Measurements from ENCODE around the gene ANAPC15. TPM values are rescaled to one million over a fixed set of nuclear protein-coding genes. Genes with fewer than 3 reads are reported as not detected.
A peak's percentile ranks its signal among the peaks of the same experiment; 100 is the strongest.
"Not testable (repeated sequence)": the region's sequence is repeated elsewhere in the genome, so short reads cannot be mapped to it uniquely, and the experiment has no call there.

ANAPC15 gene
- 17.8 TPM for total RNA-seq

- peak; percentile 99 for DNase-seq (ENCODE audit: low spot score)
- peak; percentile 91 for ATAC-seq
Measured at GRCh38 chr11:72112143-72112977, at the start of gene ANAPC15. ANAPC15 (minus strand) TSS chr11:72112695; CDS start chr11:72111276, 1,419 bp downstream.

GRCh38 chr11:72160319-72160718, 47.8 kb upstream of the ANAPC15 start:
- no peak for ATAC-seq
- DNase-seq (ENCODE audit: low spot score): no peak

- ATAC-seq (no peak), DNase-seq (ENCODE audit: low spot score) (no peak)
Measured at GRCh38 chr11:72157131-72157530, 44.6 kb upstream of the ANAPC15 start.

GRCh38 chr11:72155751-72156150, 43.3 kb upstream of the ANAPC15 start:
- DNase-seq (ENCODE audit: low spot score) (no peak), ATAC-seq (no peak)

- ATAC-seq (no peak), DNase-seq (ENCODE audit: low spot score) (no peak)
Measured at GRCh38 chr11:72154816-72155215, 42.3 kb upstream of the ANAPC15 start.

- DNase-seq (ENCODE audit: low spot score); ATAC-seq: not testable (repeated sequence)
Measured at GRCh38 chr11:72153874-72154273, 41.4 kb upstream of the ANAPC15 start.

- ATAC-seq (no peak), DNase-seq (ENCODE audit: low spot score) (no peak)
Measured at GRCh38 chr11:72150882-72151281, 38.4 kb upstream of the ANAPC15 start.

- DNase-seq (ENCODE audit: low spot score) (no peak), ATAC-seq (no peak)
Measured at GRCh38 chr11:72146625-72147024, 34.1 kb upstream of the ANAPC15 start.

GRCh38 chr11:72144807-72145565, 32.5 kb upstream of the ANAPC15 start:
- ATAC-seq: no peak

GRCh38 chr11:72142543-72142942, 30.0 kb upstream of the ANAPC15 start:
- DNase-seq (ENCODE audit: low spot score); ATAC-seq: not testable (repeated sequence)

More at GRCh38 chr11:72144807-72145565, 32.5 kb upstream of the ANAPC15 start:
- DNase-seq (ENCODE audit: low spot score): no peak

GRCh38 chr11:72142086-72142485, 29.6 kb upstream of the ANAPC15 start:
- not testable (repeated sequence) for ATAC-seq

GRCh38 chr11:72141066-72141465, 28.6 kb upstream of the ANAPC15 start:
- ATAC-seq (no peak), DNase-seq (ENCODE audit: low spot score) (no peak)

More at GRCh38 chr11:72142086-72142485, 29.6 kb upstream of the ANAPC15 start:
- not testable (repeated sequence) for DNase-seq (ENCODE audit: low spot score)

- no peak for DNase-seq (ENCODE audit: low spot score)
- no peak for ATAC-seq
Measured at GRCh38 chr11:72140661-72141060, 28.2 kb upstream of the ANAPC15 start.

- DNase-seq (ENCODE audit: low spot score) (no peak), ATAC-seq (no peak)
Measured at GRCh38 chr11:72139500-72139899, 27.0 kb upstream of the ANAPC15 start.

GRCh38 chr11:72138821-72139390, 26.4 kb upstream of the ANAPC15 start:
- no peak for ATAC-seq
- no peak for DNase-seq (ENCODE audit: low spot score)

- DNase-seq (ENCODE audit: low spot score): no peak
Measured at GRCh38 chr11:72136684-72137262, 24.3 kb upstream of the ANAPC15 start.

GRCh38 chr11:72135891-72136683, 23.6 kb upstream of the ANAPC15 start:
- no peak for DNase-seq (ENCODE audit: low spot score)
- ATAC-seq: no peak

More at GRCh38 chr11:72136684-72137262, 24.3 kb upstream of the ANAPC15 start:
- no peak for ATAC-seq

GRCh38 chr11:72135473-72135872, 23.0 kb upstream of the ANAPC15 start, which contains the start of gene FOLR3:
FOLR3 (plus strand) TSS chr11:72135725; CDS start chr11:72135953, 228 bp downstream.
- DNase-seq (ENCODE audit: low spot score); ATAC-seq: not testable (repeated sequence)

GRCh38 chr11:72132646-72133045, 20.2 kb upstream of the ANAPC15 start:
- no peak for DNase-seq (ENCODE audit: low spot score)

GRCh38 chr11:72129381-72129780, 16.9 kb upstream of the ANAPC15 start:
- DNase-seq (ENCODE audit: low spot score) (no peak), ATAC-seq (no peak)

More at GRCh38 chr11:72132646-72133045, 20.2 kb upstream of the ANAPC15 start:
- no peak for ATAC-seq

All from left lobe of liver (tissue), 2 donors.